HFFc6 (cell line): ENCODE measurements around the gene FAM53B. TPM values are rescaled to one million over a fixed set of nuclear protein-coding genes. Genes with fewer than 3 reads are reported as not detected.

Experiments
- DNase-seq: peaks from one replicate; pipeline ENCODE4 v3.0.0-alpha.2; 2018
- H3K27ac Mint-ChIP-seq: 2 replicates; pipeline ENCODE4 v1.8.0; 2020; ENCODE audit warnings: mild to moderate bottlenecking, mixed read lengths
- H3K27me3 Mint-ChIP-seq: 2 replicates; pipeline ENCODE4 v1.8.0; 2021; ENCODE audit warnings: mild to moderate bottlenecking, moderate library complexity, mixed read lengths; ENCODE audit not compliant: insufficient read depth
- H3K36me3 Mint-ChIP-seq: 2 replicates; pipeline ENCODE4 v1.8.0; 2021; ENCODE audit warnings: low read depth, mixed read lengths
- H3K4me1 Mint-ChIP-seq: 2 replicates; pipeline ENCODE4 v1.8.0; 2020; ENCODE audit warnings: low read depth, mixed read lengths
- H3K4me3 Mint-ChIP-seq: 2 replicates; pipeline ENCODE4 v1.8.0; 2020; ENCODE audit warnings: mild to moderate bottlenecking, moderate library complexity, mixed read lengths
- H3K9me3 Mint-ChIP-seq: 2 replicates; pipeline ENCODE4 v1.8.0; 2020; ENCODE audit warnings: mild to moderate bottlenecking, mixed read lengths
- total RNA-seq, 6 experiments: library from RNA; stranded (reverse); fragmentation: NEBNext Ultra II Directional; extraction: Animal tissue kit (Norgen Biotek cat#: 25700); gene quantifications; 2 replicates in 1 of 6; 3 replicates in 5 of 6; pipeline ENCODE4 v1.2.3, GENCODE V29; 2021
- TF ChIP-seq, protein P1 (sequence below): fragments of 200-600 bp; sonication (generic); IDR thresholded peaks from 2 replicates; pipeline ENCODE4 v1.5.0; 2021; ENCODE audit warnings: antibody characterized with exemption, mild to moderate bottlenecking

FAM53B gene
- total RNA-seq, 6 experiments from 2014 or later, result 9.3 to 10.6 (median 10.4) TPM

GRCh38 chr10:124647421-124648130, 96.6 kb downstream of the FAM53B start:
- H3K9me3 Mint-ChIP-seq, result no peaks in the 10 kb centered on the region
- DNase-seq, result peak; percentile 7
- H3K4me3 Mint-ChIP-seq, result no peak overlapping the region
- TF ChIP-seq, protein P1, sequence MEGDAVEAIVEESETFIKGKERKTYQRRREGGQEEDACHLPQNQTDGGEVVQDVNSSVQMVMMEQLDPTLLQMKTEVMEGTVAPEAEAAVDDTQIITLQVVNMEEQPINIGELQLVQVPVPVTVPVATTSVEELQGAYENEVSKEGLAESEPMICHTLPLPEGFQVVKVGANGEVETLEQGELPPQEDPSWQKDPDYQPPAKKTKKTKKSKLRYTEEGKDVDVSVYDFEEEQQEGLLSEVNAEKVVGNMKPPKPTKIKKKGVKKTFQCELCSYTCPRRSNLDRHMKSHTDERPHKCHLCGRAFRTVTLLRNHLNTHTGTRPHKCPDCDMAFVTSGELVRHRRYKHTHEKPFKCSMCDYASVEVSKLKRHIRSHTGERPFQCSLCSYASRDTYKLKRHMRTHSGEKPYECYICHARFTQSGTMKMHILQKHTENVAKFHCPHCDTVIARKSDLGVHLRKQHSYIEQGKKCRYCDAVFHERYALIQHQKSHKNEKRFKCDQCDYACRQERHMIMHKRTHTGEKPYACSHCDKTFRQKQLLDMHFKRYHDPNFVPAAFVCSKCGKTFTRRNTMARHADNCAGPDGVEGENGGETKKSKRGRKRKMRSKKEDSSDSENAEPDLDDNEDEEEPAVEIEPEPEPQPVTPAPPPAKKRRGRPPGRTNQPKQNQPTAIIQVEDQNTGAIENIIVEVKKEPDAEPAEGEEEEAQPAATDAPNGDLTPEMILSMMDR, result peak; percentile 36
- no peaks in the 10 kb centered on the region; the same call in 1 of the 2 replicates for H3K27me3 Mint-ChIP-seq
- H3K36me3 Mint-ChIP-seq, result 0 out of 2 replicates have a peak, but pooled peaks cover 3% of the 10 kb centered on the region
- H3K27ac Mint-ChIP-seq, result peak overlapping the region; percentile 71
- peaks cover 36% of the 10 kb centered on the region for H3K4me1 Mint-ChIP-seq

GRCh38 chr10:124646483-124647352, 97.5 kb downstream of the FAM53B start:
- TF ChIP-seq, protein P1, result no peak
- no peaks in the 10 kb centered on the region; the same call in 1 of the 2 replicates for H3K27me3 Mint-ChIP-seq
- DNase-seq, result peak; percentile 69
- H3K4me1 Mint-ChIP-seq, result peaks cover 37% of the 10 kb centered on the region
- 0 out of 2 replicates have a peak, but pooled peaks cover 4% of the 10 kb centered on the region for H3K36me3 Mint-ChIP-seq
- H3K27ac Mint-ChIP-seq, result peak overlapping the region; percentile 73
- H3K9me3 Mint-ChIP-seq, result no peaks in the 10 kb centered on the region
- H3K4me3 Mint-ChIP-seq, result no peak overlapping the region

- Mint-ChIP-seq H3K27me3 (peaks cover 1% of the 10 kb centered on the region), H3K27ac (no peak overlapping the region), H3K9me3 (no peaks in the 10 kb centered on the region), H3K4me3 (no peak overlapping the region), H3K4me1 (peaks cover 48% of the 10 kb centered on the region), H3K36me3 (0 out of 2 replicates have a peak, but pooled peaks cover 4% of the 10 kb centered on the region)
- TF ChIP-seq, protein P1, result no peak
- no peak for DNase-seq
Observed at GRCh38 chr10:124645467-124646095, 98.6 kb downstream of the FAM53B start.

- TF ChIP-seq, protein P1, result no peak
- Mint-ChIP-seq H3K4me3 (no peak overlapping the region), H3K36me3 (0 out of 2 replicates have a peak, but pooled peaks cover 4% of the 10 kb centered on the region), H3K4me1 (peaks cover 50% of the 10 kb centered on the region), H3K27me3 (peaks cover 3% of the 10 kb centered on the region), H3K9me3 (no peaks in the 10 kb centered on the region), H3K27ac (no peak overlapping the region)
- no peak for DNase-seq
Observed at GRCh38 chr10:124644771-124645415, 99.3 kb downstream of the FAM53B start.

- no peak for DNase-seq
- no peaks in the 10 kb centered on the region for H3K9me3 Mint-ChIP-seq
- peaks cover 48% of the 10 kb centered on the region for H3K4me1 Mint-ChIP-seq
- 0 out of 2 replicates have a peak, but pooled peaks cover 4% of the 10 kb centered on the region for H3K36me3 Mint-ChIP-seq
- TF ChIP-seq, protein P1, result no peak
- peaks cover 3% of the 10 kb centered on the region for H3K27me3 Mint-ChIP-seq
- H3K4me3 Mint-ChIP-seq, result no peak overlapping the region
- H3K27ac Mint-ChIP-seq, result no peak overlapping the region
Observed at GRCh38 chr10:124644236-124644635, 99.9 kb downstream of the FAM53B start.
